GM21526 (cell line): Measurements from ENCODE around the gene CFDP1.

ENCODE experiments used
- ATAC-seq: cut with Tn5 transposase; IDR thresholded peaks from one replicate; pipeline ENCODE4 v1.9.1; 2021; ENCODE audit warnings: moderate library complexity; ENCODE audit not compliant: unreplicated experiment, low FRiP score

CFDP1 gene

DNA sequence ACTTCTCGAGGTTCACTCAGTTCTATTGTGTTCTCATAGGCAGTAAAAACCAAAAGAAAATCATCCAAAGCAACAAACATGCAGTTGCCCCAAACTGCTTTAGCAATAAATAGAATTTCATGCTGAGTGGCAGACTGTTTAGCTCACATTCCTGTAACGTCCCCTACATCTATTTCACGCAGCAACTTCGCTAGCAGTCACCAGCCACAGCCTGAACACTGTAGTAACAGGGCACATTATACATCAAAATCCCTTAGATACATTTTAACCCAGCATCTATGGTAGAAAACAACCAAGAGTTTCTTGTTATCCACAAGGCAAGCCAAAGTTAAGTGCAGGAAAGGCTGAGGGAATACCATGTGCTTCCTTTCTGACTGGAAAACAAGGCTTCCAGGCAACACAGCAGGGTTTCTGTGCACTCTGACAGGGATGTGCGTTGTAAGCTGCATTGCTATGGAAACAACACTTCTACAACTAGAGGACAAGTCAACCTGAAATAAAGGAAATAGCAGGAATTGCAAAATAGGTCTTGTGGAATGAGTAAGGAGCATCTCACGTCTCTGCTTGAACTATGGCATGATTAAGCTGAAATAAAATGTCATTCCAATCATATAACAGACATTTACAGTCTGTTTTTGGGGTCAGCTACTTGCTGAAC is 55.4 kb downstream of the CFDP1 start:
- ATAC-seq = no peak

DNA sequence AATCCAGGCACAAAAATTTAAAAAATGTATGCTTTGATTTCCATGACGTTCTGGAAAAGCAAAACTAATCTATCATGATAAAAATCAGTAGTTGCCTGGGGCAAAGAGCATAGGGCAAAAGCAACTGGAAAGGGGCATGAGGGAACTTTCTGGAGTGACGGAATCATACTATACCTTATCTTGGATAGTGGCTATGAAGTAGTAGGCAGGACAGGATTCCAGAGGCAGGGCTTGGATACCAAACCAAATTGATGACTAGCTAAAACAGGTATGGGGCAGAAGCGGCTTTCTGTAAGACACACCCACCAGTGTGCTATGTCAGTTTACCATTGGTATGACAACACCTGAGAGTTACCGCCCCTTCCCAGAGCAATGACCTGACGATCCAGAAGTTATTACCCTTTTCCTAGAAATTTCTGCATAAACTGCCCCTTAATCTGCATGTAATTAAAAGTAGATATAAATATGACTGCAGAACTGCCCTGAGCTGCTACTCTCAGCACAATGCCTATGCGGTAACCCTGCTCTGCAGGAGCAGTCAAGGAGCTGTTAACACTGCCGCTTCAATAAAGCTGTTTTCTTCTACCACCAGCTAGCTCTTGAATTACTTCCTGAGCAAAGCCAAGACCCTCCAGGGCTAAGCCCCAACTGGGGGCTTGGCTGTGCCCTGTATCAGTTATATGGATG is 56.7 kb downstream of the CFDP1 start:
- no peak for ATAC-seq

DNA sequence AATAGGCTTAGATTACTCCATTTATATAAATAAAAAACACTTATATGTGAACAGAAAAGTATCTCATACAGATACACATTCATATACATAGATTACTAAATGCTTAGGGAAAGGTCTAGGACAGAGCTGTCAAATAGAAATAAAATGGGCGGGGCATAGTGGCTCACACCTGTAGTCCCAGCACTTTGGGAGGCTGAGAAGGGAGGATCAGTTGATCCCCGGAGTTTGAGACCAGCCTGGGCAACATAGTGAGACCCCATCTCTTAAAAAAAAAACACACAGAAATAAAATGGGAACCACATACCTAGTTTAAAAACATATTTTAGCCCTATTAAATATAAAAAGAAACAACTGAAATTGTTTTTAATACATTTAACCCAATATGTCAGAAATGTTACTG is 58.9 kb downstream of the CFDP1 start:
- ATAC-seq = no peak

DNA sequence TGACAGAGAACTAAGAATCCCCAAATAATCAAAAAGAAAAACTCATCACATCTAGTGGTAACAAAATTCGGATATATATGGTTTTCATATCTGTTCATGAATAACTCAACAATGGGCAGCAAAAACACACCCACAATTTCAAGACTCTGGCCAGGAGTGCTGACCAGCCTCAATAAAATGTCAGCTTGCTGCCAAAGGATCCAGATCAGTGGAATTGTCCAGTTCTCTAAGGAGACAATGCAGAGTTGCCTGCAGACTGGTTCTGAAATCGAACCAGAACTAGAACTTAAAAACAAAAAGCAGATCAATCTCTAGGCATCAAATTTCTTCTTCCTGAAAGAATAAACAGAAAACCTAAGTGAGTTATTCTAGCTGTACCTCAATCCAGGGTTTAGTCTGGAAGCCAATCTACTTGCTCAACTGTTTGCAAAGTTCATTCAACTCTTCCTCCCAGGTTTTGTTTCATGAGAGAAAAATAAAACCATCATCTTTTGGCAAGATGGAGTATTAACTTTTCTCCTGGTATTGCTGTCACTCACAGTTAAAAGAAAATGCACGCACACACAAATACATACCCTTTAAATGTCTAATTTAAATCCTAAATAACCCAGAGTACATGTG is 61.0 kb downstream of the CFDP1 start:
- ATAC-seq = no peak

DNA sequence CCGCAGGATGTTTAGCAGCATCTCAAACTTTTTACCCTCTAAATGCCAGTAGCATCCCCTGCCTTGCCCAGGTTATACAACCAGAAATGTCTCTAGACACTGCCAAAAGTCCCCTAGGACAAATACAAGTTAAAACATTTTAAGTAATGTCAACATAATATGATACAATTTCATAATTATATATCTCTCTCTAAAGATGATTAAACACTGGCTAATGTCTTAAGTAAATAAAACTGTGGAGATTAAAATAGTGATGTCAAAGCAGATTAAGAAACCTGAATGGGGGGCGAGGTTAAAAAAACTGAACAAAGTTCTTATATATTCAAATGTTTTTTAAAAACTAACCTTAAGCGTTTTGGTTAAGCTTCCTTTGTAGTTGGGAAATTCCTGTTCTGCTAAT is 62.1 kb downstream of the CFDP1 start:
- ATAC-seq = no peak

DNA sequence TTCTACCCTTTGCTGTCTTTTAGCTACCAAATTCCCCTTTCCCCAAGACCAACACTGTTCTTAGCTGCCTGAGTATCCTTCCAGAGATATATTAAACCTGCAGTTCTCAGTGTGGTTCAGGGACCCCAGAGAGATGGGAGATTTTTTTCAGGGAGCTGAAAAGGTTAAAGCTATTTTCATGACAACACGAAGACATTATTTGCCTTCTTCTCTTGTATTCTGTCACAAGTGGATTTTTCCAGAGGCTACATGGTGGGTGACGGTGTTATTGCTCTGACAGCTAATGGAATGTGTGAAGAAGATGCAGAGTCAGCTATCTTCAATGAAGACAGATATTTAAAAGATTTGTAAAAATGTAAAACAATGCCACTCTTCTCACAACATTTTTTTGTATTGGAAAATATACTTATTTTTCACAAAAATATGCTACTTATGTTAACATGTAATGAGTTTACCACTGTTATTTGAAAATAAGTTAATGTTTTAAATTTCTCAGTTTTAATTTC is 69.0 kb downstream of the CFDP1 start:
- no peak for ATAC-seq

DNA sequence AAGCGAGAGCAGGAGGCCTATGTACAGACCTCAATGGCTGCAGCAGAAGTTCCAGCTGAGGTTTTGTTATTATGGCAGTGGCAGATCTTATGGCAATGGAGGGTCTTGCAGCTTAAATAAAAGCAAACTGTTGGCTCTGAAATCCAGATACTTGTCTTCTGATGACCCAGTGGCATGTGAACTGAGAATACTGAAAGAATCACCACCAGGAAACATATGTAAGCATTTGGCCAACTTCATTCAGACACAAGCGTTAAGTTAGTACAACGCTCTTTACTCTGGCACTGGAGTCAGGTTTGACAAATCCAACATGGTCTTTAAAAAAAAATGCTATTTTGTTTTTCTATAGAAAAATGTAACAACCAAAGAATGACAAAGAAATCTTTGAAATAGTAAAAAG is 70.5 kb downstream of the CFDP1 start:
- no peak for ATAC-seq

DNA sequence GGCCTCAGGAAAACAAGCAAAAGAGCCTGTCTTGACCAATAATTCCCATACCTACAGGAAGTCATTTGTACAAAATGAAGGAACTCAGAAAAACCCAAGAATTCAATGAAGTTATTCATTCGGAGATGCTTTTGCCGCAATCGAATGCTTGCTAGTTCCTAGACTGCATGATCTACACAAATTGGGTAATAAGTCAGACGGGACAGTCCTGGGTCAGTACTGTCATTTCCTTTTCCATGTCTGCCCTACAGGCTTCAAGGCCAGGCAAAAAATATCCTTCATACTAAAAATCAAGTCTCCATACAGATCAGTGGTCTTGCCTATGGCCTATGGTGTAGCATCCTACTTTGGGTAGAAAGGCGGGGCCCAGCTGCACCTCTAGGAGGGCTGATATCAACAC is 71.4 kb downstream of the CFDP1 start:
- ATAC-seq = no peak

DNA sequence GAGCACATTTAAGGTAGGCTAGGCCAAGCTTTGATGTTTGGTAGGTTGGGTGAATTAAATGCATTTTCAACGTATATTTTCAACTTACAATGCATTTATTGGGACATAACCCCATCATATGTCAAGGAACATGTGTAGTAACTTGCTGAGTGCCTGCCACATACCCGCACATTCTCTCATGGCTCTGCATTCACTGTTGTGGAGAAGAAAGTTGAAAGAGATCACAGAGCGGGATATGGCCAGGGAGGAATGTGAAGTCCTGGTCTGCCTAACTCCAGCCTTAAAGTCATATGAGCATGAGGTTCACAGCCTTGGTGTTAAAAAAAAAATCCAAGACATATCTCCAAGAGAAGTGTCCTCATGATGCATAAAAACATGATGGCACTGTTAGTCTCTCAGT is 79.1 kb downstream of the CFDP1 start:
- ATAC-seq = no peak

DNA sequence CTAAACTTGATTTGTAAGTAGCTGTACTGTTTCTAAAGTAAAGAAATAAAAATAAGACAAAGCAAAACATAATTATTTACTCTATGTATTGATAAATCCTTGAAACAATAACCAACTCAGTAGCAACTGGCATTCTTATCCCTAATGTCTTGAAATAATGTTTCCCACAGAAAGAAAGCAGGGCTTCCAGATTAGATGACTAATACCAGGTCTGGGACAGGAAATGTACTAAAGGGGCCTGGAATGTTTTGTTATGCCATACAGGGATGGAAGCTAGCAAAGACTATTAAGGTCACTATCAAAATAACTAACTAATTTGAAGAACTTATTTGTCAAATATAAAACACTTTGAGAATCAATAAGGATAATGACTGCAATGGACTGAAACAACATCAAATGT is 82.1 kb downstream of the CFDP1 start:
- no peak for ATAC-seq

DNA sequence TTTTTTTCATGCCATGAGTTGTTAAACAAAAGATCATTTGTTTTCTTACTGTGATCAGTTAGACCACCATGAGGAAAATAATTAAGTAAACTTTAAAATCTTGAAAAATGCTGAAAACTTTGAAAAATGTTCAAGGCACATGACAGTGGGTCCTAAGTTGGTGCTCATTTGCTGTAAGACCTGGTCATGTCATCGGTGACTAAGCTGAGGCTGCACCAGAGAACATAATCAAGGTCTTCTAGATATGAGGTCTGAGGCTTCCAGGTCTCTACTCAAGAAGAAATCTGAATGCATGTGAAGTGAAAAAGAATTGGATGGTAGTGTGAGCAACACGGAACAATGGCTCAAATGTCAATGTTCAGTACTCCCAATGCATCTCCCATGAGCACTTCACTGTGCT is 87.6 kb downstream of the CFDP1 start:
- no peak for ATAC-seq

DNA sequence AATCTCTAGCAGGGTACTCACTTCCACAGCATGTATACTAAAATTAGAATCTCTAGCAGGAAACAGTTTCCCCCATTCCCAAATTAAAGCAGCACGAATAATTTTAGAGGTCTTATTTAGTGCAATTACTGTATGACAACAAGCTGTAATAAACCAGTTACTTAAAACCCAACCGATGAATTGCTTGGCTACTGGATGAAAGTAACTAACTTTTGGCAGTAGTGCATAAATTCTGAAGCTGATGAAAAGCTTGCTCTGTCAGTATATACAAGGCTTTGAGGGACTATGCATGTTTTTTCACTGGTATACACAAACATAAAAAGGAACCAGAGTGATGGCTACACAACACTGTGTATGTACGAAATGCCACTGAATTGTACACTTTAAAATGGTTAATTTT is 89.4 kb downstream of the CFDP1 start:
- ATAC-seq = no peak

DNA sequence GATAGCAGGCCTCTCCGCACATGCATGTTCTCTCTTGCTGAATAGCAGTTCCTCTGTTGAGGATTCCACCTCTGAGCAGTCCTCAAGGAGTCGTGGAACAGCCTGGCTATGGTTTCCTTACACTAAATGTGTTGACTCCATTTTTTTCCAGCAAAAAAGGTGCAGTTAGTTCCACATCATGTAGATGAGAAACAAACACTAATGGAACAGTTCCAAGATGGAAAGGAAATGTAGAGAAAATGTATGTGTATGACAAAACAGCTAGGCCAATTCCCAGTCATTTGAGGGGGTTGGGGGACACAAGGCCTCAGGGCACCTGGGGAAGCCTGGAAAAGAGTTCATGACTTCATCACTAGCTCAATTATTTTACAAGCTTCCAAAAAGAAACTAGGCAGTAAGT is 90.0 kb downstream of the CFDP1 start:
- no peak for ATAC-seq

DNA sequence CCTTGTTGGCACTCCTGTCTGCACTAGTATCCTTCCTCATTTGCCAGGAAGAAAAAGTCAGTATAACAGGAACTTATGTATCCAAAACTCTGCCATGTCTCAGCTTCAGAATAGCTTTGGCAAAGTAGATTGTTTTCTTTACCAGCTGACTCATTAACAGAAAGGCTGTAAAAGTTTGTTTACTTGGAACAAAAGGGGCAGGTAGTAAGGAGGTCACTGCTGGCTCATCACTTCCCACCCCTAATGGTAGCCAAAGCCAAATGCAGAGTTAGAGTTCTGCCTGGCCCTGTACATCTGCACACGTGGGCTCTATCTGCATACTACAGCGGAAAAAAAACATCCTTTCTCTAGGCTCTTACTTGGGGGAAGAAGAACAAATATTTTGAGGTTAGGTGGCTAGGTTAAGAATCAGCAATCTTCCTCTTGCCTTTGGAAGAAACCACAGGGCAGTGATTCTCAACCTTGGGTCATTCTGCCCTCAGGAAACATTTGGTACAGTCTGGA is 90.9 kb downstream of the CFDP1 start:
- ATAC-seq = no peak

DNA sequence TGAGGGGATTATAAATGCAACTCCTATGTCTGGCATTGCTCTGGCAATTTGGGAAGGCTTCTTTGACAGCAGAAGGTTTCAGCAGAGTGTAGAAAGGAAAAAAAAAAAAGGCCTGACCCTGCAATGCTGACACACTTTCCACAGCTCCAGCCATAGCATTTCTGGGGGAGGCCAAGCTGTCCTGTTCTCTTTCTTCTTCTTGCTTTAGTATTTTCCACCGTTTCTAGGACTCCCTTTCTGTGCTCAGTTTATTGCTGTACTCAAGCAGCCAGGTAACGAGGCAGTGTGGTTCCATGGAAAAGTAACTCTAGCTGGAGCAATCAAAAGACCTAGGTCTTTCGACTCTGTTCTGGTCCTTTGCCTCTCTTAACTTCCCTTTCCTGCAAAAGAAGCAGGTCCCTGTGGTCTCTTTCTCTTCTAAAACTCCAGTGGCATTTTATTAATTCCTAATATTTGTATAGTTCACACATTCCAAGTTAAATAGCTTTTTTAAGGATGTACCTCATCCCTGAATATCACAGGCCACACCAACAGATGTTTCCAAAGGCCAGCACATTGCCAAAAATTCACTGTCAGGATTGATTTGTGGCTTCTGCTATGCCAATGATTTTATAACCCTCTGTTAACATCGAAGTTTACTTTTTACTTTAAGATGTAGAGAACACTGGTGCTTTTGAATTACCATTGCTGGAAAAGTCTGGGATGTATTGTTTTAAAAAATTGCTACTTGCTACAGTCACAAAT is 91.6 kb downstream of the CFDP1 start:
- ATAC-seq = no peak

DNA sequence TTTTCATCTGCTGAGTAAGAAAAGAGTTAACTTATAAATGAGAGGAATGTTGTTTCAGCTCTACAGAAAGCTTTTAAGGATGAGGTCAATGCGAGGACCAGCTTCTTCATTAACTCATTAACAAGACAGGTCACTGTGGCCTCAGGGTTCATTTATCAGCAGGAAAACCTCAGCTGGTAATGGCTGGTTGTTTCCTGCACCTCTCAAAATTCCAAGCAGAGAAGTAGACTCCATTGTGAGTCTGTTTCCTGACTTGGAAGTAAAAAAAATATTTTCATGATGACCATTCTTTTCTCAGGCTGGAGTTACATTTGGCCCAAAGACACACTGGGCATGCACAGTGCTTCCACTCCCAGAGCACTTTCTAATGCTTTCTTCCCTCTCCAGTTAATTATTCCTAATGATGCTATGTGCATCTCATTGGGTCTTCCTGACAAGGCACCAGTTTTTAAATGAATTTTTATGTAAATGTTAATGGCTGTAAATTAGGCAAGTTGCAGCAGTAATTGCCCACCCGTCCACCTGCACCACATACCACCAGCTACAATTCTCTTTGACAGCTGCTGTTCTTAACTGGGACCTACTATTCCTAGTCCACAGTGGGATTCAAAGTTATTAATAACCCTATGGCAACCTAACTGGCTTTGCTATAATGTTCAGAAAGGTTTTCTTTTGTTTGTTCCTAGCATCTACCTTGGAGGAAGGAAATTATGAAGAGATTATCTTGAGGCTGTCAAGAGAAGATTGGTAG is 92.4 kb downstream of the CFDP1 start:
- ATAC-seq = no peak

DNA sequence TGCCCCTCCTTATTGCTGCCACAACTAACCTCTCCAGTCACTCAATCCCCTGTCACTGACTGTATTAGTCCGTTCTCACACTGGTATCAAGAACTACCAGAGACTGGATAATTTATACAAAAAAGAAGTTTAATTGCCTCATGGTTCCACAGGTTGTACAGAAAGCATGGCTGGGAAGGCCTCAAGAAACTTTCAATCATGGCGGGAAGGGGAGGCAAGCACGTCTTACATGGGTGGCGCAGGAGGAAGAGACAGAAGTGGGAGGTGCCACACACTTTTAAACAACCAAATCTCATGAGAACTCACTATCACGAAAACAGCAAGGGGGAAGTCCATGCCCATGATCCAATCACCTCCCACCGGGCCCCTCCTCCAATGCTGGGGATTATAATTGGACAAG is 95.9 kb downstream of the CFDP1 start:
- no peak for ATAC-seq

DNA sequence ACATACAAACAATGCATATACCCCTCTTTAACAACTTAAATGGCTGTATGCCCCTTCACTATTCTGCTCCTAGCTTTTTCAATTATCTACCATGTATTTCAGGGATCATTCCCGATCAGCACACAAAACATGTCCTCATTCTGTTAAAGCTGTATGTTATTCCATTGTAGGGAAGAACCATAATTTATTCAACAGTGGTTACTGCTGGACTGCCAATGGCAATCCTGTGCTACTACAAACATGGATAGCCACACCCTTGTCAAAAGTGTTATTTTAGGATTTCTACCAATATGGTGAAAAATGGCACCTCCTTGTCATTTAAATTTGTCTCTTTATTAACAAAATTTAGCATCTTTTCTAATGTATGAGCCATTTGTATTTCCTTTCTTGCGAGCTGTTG is 96.8 kb downstream of the CFDP1 start:
- no peak for ATAC-seq

DNA sequence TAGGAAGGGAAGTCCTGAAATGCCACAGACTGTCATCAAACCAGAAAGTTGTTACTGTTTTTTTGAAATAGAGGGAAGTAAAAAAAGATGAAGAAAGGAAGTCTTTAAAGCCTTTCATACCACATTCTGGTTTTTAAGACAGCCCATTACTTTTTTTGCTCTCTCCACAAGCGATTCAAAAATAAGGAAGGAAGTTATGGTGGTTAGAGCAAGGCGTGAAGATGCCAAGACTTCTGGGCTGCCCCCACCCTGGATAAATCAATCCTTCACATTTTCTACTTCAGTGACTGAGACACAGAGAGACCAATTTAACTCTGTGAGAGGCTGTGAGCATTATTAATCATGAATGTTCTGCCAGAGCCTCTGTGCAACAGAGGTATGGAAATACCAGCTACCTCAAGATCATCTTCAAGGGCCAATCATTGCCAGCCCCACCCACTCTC is 99.6 kb downstream of the CFDP1 start:
- no peak for ATAC-seq

DNA sequence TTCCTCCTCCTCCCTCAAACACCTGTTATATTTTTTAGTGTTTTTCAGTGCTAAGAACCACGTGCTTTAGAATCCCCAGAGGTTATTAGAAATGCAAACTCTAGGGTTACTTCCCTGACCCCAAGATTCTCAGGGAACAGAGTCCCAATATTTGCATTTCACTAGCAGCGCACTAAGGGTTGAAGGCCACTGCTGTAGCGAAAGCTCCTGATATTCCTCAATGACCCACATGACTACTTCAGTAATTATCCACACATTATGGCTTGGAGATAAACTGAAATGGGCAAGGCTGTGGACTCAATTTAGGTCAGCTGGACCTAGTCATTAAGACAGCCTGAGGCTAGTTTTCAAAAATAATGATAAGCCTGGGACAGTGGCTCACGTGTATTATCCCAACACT is 103.4 kb downstream of the CFDP1 start:
- ATAC-seq = no peak
